Lung microvascular endothelial cell (primary cell): ENCODE results near the gene PCED1A. TPM values are rescaled to one million over a fixed set of nuclear protein-coding genes. Genes with fewer than 3 reads are reported as not detected.
"Not testable (repeated sequence)": the region's sequence is repeated elsewhere in the genome, so short reads cannot be mapped to it uniquely, and the experiment has no call there.

Source experiments
- DNase-seq, 2 donors: peaks; one replicate each; pipeline versions ENCODE4 v3.0.0 to v3.0.0-alpha.2; 2010; ENCODE audit warnings: low read depth in 2 of 2
- total RNA-seq: library from RNA; depleted of rRNA; stranded (reverse); fragments of >200 nt; gene quantifications from 2 replicates; pipeline ENCODE4 v1.2.1, GENCODE V29; 2014

PCED1A gene
- total RNA-seq, 1 donor from 2014 or later: 21.2 TPM

DNA sequence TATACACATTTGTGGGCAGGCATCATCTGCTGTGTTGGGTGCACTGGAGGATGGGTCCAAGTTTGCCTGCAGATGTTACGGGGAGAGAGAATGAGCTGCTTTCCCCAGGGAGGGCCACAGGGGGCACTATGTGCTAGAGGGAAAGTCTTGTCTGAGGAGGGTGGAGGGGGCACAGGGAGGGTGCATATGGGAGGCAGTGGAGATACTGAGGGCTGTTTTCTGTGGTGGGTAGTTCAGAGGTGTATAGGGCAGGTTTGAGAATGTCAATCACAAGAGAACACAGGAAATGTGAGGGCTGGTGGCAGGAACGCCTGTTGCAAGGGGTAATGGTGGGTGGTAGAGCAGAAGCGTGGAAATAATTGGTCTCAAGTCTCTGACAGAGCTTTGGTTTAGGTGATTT lies 25.2 kb upstream of the PCED1A start:
- DNase-seq: no peak

DNA sequence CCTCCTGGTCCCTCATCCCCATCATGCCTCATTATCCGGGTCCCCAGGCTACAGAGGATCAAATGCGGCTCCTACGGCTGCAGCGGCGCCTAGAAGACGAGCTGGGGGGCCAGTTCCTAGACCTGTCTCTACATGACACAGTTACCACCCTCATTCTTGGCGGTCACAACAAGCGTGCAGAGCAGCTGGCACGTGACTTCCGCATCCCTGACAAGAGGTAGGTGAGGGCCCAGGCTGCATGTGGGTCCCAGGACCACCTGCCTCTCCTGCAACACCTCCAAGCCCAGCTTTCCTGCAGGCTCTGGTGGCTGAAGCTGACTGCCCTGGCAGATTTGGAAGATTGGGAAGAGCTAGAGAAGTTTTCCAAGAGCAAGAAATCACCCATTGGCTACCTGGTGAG lies 24.6 kb upstream of the PCED1A start:
- DNase-seq: no peak

DNA sequence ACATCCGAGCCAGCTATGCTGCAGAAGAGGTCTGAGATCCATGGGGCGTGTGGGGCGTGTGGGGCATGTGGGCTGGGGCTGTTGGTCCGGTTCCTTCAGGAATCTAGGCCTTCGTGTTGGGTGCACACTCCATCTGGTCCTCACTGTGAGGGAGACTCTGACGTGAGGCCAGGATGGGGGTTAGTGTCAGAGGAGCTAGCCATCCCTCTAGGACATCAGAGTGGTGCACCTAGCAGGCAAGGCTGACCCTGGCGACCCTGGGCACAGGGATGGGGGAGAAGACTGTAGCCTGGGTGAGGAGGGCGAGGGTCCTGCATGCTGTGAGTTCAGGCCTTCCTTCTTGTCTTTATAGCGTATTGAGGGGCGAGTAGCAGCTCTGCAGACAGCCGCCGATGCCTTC lies 24.2 kb upstream of the PCED1A start:
- DNase-seq: no peak

DNA sequence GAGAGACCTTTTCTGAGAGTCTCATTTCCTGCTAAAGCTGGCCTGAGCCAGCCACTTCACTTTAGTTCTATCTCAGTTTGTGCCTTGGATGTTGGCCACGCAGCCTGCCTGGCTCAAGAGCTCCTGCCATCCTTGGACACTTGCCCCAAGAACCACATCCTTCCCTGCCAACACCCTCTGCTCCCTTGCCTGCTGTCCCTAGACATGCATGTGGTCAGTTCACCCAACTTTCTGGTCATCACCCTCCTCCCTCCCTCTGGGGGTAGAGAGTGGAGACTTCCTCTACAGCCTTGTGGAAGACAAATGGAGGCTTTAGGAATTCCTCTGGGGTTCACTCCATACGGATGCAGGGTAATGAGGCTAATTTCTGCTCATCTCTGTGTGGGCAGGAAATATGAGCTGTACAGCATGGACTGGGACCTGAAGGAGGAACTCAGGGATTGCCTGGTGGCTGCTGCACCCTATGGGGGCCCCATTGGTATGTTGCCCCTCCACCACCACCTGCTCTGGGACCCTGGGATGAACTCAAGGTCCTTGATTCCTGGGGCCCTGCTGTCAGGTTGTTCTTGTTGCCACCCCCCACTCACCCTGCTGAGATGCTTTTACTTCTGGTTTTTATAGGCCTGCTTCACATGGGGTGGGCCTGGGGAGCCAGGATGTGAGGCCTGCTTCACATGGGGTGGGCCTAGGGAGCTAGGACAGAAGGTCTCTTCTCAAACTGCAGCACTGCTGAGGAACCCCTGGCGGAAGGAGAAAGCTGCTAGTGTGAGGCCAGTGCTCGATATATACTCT lies 19.1 kb upstream of the PCED1A start:
- DNase-seq: no peak

DNA sequence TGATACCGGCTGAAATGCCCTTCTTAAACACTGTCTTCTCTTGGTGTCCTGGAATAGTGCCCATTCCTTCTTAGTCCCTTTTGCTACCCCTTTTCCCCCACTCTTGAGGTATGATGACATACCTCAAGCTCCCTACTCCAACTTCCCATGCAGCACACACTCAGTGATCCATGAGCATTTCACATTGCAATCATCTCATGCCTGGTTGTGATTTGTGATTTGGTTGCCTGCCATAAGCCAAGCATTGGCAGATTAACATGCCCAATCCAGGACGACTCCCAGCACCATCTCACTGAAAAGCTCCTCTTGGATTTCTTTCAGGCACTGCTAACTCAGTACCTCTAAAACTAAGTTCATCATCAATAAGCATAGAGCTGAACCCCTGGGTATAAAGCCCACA lies 18.1 kb upstream of the PCED1A start:
- no peak for DNase-seq

DNA sequence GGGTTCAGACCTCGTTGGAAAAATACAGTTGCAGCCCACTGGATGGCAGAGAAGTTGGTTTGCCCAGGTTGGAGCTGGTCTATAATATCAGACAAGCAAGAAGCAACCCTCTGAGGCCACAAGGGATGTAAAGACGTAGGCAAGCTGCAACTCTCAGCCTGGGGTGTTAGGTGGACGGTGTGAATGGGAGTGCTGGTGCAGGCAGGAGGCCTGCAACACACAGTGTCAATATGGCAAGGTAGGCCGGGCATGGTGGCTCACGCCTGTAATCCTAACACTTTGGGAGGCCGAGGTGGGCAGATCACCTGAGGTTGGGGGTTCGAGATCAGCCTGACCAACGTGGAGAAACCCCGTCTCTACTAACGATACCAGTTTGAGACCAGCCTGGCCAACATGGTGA lies 10.6 kb upstream of the PCED1A start:
- no peak for DNase-seq

DNA sequence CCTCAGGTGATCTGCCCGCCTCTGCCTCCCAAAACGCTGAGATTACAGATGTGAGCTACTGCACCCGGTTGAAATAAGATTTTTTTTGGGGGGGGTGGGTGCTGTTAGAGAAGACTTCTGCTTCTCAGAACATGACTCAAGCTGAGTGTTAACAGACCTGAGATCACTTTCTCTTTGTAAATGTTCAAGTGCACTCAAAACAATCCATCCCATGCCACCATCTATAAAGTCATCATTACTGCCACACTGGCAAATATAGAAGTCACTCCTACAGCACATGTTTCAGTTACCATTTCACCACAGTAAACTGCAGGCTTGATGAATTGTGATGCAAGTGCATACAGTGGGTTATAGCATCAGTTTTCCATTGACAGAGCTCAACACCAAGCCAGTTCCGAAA lies 9.1 kb upstream of the PCED1A start:
- no peak for DNase-seq

DNA sequence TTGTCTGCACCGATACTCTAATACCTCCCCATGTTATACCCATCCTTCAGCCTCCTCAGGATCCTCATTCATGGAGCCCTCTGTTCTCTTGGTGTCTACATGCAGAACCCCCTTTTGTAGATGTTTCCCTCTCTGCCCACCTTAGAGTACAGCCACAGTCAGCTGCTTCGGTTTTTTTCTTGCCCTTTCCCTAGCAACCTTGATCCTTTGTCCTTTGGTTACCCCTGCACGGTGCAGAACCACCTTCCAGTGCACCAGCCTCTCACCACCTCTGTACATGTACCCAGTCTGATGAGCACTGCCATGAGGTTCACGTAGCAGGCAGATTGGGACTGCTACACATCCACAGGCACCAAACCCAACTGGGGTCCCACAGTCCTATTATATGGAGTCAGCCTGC lies 7.3 kb upstream of the PCED1A start:
- no peak for DNase-seq

DNA sequence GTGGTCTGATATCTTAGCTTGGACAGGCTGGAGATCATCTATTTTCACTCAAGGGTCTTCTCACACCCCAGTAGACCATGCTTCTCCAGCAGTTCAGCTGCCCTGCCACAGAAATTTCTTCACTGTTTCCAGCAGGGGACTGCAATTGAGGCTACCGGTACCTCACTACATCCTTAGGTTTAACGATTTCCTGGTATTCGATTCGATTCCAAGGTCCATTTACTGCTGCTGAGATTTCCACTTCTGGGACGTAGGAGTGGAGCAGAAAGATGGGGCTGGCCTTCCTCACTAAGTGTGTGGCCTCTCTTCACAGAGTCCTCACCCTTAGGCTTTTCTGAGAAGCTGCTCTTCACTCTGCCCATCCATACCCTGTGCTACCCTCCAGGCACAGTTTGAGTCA lies 6.2 kb upstream of the PCED1A start:
- no peak for DNase-seq

DNA sequence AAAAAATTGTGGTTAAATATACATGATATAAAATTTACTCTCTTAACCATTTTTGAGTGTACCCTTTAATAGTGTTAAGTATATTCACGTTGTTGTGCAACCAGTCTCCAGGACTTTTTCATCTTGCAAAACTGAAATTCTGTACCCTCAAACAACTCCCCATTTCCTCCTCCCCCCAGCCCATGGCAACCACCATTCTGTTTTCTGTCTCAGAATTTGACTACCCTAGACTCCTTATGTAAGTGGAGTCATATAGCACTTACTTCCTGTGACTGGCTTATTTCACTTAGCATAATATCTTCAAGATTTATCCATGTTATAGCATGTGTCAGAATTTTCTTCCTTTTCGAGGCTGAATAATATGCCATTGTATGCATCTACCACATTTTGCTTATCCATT lies 5.2 kb upstream of the PCED1A start:
- DNase-seq: no peak

DNA sequence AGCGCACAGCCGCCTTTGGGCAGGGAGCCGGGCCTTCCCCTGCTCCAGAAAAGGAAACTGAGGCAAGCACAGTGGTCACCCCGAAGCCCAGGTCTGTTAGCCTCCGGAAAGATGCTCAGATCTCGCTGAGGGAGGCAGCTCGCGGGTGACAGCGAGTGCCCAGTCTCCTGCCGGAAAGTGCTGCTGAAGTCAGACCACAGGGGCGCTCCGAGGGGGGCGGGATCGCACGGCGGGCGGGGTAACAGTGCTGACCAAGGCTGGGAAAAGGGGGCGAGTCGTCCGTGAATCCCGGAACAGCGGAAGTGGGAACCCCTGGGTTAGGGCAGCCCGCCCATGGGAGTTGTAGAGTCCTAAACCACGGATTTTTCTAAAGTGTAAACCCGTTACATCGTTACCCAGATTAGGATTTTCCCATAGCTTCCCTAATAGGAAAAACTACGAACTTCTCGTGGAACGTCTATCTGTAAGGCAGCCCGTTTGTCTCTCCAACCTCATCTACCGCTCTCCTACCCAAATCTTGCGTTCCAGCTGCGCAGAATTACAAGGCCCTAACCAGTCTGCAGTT lies 594 bp upstream of the PCED1A start:
- peak; percentile 65 to 69 for DNase-seq

DNA sequence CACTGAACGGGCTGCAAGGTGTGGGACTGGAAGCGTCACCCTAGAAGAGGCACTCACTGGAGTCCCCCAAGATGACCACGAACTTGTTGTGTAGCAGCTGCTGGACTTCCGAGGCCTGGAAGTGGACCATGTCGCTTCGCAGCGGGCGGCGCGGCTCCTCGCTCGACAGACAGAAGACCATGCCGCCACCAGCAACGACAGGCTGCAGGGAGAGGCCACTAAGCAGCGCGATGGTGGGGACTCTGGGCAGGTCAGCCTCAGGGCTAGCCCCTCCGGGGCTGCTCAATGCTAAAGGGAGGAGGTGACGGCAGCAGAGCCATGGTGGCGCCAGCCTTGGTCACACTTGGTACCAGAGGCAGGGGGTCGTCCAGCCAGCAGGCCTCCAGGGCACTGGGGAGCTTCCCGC lies 720 bp downstream of the PCED1A start:
- no peak for DNase-seq

DNA sequence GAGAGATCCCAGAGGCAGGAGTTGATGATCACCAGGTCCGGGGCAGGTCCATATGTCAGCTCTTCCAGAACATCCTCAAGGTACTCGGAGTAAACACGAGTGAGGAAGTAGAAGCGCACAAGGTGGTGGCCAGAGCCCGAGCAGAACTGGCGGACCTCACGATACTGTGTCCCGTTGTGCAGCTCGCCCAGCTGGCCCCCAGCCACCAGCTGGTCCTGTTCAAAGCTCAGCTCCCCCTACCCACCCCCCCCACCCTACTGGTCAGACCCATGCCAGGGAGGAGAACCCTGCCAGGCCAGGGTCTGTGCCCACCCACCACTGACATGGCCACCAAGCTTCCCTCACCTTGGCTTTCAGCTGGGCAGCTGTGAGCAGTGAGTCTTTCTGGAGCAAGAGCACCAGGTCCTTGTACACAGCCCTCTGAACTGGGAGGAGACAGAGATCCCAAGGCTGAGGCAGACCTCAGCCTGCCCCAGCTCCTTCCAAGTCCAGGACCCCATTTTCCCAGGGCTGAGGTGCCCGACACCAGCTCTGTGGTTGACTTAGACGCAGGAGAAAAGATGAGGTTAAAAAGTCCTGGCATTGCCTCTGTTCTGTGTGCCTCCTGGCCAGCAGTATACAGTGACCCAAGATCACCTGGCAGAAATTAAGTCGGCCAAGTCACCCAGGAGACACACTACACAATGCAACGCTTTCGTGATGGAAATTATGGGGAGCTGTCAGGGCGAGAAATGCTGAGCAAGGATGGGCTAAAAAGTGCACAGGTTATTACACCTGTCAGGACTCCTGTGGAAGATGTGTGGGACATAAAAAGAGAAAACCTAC lies 1.4 kb downstream of the PCED1A start:
- no peak for DNase-seq

DNA sequence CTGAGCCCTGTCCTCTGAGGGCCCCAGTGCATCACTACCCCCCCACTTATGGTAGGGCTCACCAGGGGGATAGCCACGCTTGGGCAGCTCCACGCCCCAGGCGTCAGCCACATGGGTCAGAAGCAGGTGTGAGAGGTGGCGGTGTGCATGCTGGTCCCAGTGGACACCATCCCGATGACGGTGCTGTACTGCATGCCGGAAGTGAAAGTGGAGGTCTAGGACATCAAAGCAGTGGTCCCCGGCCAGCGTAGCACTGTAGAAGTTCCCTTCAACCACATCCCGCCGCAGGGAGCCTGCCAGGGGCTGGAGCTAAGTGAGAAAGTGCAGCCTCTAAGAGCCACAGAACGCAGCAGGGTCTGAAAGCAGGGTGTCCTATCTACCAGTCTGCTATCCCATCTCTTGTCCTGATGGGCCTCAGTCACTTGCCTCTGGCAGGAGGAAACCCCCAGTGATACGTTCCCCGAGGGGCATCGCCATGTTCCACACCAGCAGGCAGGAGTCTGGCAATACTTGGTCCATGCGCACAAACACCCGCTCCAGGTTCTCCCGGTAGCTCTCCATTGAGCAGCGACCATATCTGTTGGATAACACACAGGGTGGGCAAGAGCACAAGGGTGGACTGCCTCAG lies 2.2 kb downstream of the PCED1A start:
- DNase-seq: no peak

DNA sequence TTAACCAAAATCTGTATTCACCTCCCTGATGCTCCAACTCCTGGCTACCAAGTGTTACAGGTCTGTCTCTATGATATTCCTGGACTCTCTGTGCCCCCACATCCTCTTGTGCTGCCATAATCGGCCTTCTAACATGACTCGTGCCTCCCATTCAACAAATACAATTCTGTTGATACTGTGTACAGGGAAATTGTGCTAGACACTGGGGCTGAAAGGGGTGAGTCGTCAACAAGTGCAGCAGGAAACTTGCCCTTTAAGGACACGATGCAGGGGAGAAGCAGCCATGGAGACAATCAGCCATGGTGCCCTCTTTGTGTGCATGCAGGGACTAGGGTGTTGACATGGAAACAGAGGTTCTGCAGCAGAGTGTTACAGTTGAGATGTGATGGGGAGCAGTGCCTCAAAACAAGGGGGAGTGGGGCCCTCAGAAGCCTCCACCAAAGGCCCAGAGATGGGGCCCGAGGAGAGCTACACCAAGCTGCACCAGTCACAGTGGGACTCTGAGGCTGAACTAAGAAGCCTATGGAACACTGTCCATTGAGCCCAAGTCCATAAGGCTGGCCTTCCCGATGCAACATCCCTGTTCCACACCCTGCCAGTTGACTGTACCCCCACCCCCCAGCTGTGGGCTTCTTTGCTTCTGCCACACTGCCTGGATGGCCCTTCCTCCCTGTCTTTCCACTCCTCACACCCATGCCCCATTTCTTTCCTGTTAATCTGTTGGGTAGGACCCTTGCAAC lies 3.1 kb downstream of the PCED1A start:
- DNase-seq: no peak

DNA sequence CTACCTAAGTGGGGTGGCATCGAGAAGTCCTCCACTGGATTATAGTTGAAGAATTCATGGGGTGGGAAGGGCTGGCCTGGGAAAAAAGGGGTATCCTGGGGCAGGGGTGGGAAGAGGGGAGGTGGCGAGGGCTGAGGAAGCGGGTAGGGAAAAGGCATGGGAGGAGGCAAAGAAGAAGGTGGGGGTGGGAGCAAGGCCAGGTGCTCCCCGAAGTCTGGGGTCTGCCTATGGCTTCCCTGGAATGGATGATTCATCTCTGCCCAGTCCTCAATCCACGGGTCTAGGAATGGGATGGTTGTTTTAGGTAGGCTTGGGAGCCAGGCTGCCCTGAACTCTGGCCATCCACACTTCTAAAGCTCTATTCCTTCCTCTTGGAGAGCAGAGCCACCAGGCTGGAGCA lies 4.4 kb downstream of the PCED1A start:
- no peak for DNase-seq

DNA sequence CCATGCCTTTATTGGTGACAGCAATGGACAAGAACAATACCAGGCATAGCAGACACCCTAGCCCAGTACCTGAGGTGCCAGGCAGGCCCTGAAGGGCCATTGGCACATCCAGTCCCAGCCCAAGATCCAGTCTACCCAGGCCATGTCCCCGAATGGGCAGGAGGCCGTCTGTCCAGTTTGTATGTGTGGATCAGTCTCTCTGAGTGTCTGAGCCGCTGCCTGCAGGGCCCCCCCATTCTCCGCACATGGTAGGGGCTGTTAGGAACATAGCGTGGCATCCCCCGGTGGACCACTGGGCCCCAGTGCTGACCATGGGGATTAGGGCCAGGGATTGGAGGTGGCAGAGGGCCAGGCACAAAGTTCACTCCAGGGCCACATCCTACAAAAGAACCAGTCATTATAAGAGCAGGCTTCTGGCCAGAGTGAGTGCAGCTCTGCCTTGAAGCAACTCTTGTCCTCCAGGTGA lies 5.1 kb downstream of the PCED1A start:
- no peak for DNase-seq

DNA sequence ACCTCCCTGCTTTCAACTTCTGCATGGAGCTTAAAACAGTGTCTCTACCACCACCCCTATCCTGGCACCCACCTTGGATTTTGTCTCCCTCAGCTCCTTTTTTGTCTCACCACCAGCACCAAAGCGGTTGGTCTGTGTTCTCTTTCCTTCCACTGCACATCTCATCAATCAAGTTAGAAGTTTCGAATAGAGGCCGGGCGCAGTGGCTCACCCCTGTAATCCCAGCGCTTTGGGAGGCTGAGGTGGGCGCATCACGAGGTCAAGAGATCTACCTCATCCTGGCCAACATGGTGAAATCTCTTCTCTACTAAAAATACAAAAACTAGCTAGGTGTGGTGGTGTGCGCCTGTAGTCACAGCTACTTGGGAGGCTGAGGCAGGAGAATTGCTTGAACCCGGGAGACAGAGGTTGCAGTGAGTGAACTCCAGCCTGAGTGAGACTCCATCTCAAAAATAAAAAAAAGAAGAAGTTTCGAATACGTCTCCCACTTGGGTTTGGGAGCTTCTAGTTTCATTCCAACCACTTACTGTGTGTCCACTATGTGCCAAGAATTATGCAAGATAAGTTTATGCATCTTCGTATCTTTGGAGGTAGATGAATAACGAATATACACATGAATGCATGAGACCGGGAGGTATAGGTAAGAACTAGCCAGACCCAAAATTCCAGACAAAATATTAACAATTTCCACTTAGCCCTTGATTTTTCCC lies 5.9 kb downstream of the PCED1A start:
- DNase-seq: no peak

DNA sequence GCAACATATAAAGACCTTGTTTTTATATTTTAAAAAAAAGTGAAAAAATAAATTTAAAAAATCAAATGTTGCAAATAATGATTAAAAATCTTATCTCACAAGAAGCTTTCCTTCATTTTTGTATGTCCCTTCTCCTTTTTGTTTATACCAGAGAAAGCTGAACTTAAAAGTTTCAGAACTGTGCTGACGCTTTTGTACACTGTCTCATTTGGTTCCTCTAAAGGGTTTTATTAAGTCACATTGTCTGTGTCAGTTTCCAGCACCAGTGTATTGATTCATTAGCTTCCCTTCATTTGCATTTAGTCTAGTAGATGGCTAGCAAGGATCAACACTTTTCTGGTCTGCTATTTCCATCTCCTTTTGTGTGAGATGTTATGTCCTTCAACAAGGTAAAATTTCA lies 6.7 kb downstream of the PCED1A start:
- no peak for DNase-seq

DNA sequence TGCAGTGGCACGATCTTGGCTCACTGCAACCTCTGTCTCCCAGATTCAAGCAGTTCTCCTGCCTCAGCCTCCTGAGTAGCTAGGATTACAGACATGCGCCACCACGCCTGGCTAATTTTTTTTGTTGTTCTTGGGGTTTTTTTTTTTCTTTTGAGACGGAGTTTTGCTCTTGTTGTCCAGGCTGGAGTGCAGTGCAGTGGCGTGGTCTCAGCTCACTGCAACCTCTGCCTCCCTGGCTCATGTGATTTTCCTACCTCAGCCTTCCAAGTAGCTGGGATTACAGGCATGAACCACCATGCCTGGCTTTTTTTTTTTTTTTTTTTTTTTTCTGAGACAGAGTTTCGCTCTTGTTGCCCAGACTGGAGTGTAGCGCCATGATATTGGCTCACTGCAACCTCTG lies 9.2 kb downstream of the PCED1A start:
- not testable (repeated sequence) for DNase-seq

DNA sequence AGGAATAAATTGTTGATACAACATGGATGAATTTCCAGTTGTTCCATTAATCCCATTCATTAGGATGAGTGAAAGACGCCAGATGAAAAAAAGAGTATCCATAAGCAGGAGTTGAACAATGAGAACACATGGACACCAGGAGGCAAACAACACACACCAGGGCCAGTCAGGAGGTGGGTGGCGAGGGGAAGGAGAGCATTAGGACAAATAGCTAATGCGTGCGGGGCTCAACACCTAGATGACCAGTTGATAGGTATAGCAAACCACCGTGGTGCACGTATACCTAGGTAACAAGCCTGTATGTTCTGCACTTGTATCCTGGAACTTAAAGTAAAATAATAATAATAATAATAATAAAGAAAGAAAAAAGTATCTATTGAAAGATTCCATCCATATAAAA lies 11.1 kb downstream of the PCED1A start:
- DNase-seq: no peak
